ENCODE data around the gene SLC8A3.
"Not testable (repeated sequence)": the region's sequence is repeated elsewhere in the genome, so short reads cannot be mapped to it uniquely, and the experiment has no call there.

Gene SLC8A3

GRCh38 chr14:70188659-70189455 is at the start of gene SLC8A3:
Gene SLC8A3, minus strand, starts transcription at chr14:70188951. Its CDS starts 20,529 bp downstream, at chr14:70168422.
- DNase-seq, result peak; percentile 92

- DNase-seq, result no peak
Observed at GRCh38 chr14:70237710-70238109, 49.0 kb upstream of the SLC8A3 start.

GRCh38 chr14:70234066-70234950 is 45.6 kb upstream of the SLC8A3 start:
- no peak for DNase-seq

GRCh38 chr14:70231756-70232544 is 43.2 kb upstream of the SLC8A3 start:
- not testable (repeated sequence) for DNase-seq

- not testable (repeated sequence) for DNase-seq
Observed at GRCh38 chr14:70229877-70230640, 41.3 kb upstream of the SLC8A3 start.

GRCh38 chr14:70213721-70214282 is 25.1 kb upstream of the SLC8A3 start:
- DNase-seq, result no peak

GRCh38 chr14:70212752-70213151 is 24.0 kb upstream of the SLC8A3 start:
- no peak for DNase-seq

GRCh38 chr14:70208380-70208779 is 19.6 kb upstream of the SLC8A3 start:
- DNase-seq, result no peak

GRCh38 chr14:70203686-70204085 is 14.9 kb upstream of the SLC8A3 start:
- DNase-seq, result no peak

GRCh38 chr14:70201994-70202393 is 13.2 kb upstream of the SLC8A3 start:
- DNase-seq, result no peak

GRCh38 chr14:70193396-70193795 is 4.6 kb upstream of the SLC8A3 start:
- DNase-seq, result no peak

- DNase-seq, result no peak
Observed at GRCh38 chr14:70192915-70193314, 4.2 kb upstream of the SLC8A3 start.

GRCh38 chr14:70190156-70190555 is 1.4 kb upstream of the SLC8A3 start:
- DNase-seq, result peak; percentile 6

- no peak for DNase-seq
Observed at GRCh38 chr14:70189456-70190077, 816 bp upstream of the SLC8A3 start.

- DNase-seq, result no peak
Observed at GRCh38 chr14:70188322-70188658, 461 bp downstream of the SLC8A3 start.

GRCh38 chr14:70186900-70187451 is 1.8 kb downstream of the SLC8A3 start:
- DNase-seq, result peak; percentile 86

GRCh38 chr14:70183991-70184390 is 4.8 kb downstream of the SLC8A3 start:
- no peak for DNase-seq

- no peak for DNase-seq
Observed at GRCh38 chr14:70181276-70181675, 7.5 kb downstream of the SLC8A3 start.

- no peak for DNase-seq
Observed at GRCh38 chr14:70180718-70181117, 8.0 kb downstream of the SLC8A3 start.

GRCh38 chr14:70177081-70177800 is 11.5 kb downstream of the SLC8A3 start:
- DNase-seq, result peak; percentile 45

All from retina (tissue), 1 donor.